ENCODE results near the gene ADGRL2.

DNA sequence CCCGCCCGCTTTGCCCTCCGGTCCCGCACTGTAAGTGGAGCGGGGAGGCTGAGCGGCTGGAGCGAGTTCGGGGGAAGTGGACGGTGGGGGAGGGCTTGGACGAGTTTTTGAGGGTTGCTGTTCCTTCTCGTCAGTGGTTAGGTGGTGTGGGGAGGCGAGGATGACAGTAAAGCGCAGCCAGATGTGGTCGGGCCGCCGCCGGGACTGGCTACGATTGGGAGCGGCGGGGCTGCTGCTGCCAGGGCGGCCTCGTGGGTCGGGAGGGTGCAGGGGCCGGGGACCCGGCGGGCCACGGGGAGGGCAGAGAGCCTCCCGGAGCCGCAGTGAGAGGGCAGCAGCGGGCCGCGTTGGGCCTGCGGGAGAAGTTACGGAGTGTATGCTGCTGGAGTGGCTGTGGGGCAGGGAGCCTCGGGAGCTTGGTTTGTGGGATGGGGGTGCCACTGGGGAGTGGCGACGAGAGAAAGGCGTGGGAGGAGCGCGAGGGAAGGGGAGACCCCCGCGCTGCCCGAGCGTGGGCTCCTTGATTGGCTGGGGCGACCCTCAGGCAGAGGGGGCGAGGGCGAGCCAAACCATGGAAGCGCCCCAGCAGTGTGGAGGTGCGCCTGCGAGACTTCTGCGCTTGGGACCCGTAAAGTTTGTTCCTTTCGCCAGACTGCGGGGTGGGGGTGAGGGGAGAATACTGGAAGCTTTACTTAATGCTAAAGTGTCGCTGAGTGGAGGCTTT lies 2.1 kb downstream of the ADGRL2 start:
- TF ChIP-seq, protein P1, sequence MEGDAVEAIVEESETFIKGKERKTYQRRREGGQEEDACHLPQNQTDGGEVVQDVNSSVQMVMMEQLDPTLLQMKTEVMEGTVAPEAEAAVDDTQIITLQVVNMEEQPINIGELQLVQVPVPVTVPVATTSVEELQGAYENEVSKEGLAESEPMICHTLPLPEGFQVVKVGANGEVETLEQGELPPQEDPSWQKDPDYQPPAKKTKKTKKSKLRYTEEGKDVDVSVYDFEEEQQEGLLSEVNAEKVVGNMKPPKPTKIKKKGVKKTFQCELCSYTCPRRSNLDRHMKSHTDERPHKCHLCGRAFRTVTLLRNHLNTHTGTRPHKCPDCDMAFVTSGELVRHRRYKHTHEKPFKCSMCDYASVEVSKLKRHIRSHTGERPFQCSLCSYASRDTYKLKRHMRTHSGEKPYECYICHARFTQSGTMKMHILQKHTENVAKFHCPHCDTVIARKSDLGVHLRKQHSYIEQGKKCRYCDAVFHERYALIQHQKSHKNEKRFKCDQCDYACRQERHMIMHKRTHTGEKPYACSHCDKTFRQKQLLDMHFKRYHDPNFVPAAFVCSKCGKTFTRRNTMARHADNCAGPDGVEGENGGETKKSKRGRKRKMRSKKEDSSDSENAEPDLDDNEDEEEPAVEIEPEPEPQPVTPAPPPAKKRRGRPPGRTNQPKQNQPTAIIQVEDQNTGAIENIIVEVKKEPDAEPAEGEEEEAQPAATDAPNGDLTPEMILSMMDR (IDR thresholded peaks at IDR 0.05; ENCODE audit: low read length): peak; percentile 34
- TF ChIP-seq EZH2 (optimal IDR thresholded peaks at IDR 0.05; ENCODE audit: low read depth, low read length) (no peak), EZH2phosphoT487 (IDR thresholded peaks at IDR 0.05; ENCODE audit: low read length) (no peak)

Measured in MM.1S (cell line).